Right renal pelvis (tissue), 4 donors: ENCODE measurements around the gene LYPD3. TPM values are rescaled to one million over a fixed set of nuclear protein-coding genes. Genes with fewer than 3 reads are reported as not detected.
"Not testable (repeated sequence)": the region's sequence is repeated elsewhere in the genome, so short reads cannot be mapped to it uniquely, and the experiment has no call there.

Source experiments
- DNase-seq, 4 donors: peaks; one replicate each; pipeline ENCODE4 v3.0.0-alpha.2; 2013; ENCODE audit warnings: low read depth in 4 of 4, low spot score in 3 of 4, missing footprints in 1 of 4
- polyA plus RNA-seq, 4 donors: library from polyadenylated mRNA; unstranded; fragments of 120-200 nt; gene quantifications; one replicate each; pipeline ENCODE4 v1.2.1, GENCODE V29; 2013; ENCODE audit not compliant: insufficient read length in 4 of 4

Gene LYPD3
- polyA plus RNA-seq, result 1 to 10 TPM; 1.6 to 5.5 (median 2.5) TPM

GRCh38 chr19:43465468-43466120, at the start of gene LYPD3:
LYPD3 (minus strand) TSS chr19:43465608; CDS start chr19:43465571, 37 bp downstream.
- DNase-seq, result no peak

DNA sequence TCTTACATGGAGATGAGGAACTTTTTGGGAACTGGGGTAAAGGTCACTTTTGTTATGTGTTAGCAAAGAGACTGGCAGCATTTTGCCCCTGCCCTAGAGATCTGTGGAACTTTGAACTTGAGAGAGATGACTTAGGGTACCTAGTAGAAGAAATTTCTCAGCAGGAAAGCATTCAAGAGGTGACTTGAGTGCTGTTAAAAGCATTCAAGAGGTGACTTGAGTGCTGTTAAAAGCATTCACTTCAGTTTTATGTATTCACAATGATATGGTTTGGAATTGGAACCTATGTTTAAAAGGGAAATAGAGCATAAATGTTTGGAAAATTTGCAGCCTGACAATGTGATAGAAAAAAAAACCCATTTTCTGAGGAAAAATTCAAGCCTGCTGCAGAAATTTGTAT, 47.0 kb upstream of the LYPD3 start:
- DNase-seq, result not testable (repeated sequence)

GRCh38 chr19:43511324-43511723, 45.9 kb upstream of the LYPD3 start:
- no peak for DNase-seq

DNA sequence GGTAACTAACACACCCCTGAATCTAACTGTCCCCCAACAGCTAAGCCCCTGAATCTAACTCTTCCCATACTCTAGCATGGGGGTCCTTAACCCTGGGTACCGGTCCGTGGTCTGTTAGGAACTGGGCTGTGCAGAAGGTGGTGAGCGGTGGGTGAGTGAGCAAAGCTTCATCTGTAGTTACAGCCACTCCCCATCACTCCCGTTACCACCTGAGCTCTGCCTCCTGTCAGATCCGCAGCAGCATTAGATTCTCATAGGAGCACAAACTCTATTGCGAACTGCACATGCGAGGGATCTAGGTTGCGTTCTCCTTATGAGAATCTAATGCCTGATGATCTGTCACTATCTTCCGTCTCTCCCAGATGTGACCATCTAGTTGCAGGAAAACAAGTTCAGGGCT, 45.3 kb upstream of the LYPD3 start:
- DNase-seq, result no peak

DNA sequence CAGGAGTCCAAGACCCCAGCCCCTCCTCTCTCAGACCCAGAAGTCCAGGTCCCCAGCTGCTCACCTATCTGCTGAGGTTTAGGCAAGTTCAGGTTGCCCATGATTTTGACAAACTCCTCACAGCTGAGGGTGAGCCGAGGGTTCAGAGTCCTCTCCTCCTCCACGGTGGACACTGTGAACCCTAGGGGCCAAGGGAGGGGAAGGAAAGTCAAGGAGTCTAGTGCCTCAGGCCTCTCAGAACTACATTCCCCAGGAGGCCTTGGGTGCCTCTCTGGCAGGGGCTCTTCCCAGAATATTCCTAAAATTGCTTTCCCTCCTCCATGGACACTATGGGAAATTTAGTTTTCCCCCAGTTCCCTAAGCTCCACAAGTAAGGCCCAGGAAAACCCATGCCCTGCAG, 42.5 kb upstream of the LYPD3 start:
- no peak for DNase-seq

DNA sequence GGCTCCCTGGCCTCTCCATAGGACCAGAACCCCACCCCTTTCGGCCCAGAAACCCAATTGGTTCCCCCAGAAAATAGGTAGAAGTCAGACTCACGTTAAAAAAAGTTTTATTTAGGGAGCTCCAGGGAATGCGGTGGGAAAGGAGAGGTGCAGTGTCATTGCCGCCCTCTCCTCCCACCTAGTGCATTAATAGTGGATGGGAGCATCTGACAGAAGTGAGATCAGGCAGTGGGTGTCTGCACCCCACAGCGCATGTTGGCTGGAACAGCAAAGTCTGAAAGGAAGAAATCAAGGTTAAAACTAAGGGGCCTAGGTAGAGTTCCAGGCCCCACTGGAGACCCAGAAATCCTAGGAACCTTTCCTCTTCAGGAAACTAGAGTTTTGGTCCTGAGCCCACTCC, 41.2 kb upstream of the LYPD3 start:
- DNase-seq, result no peak

GRCh38 chr19:43505941-43506340, 40.5 kb upstream of the LYPD3 start:
- no peak for DNase-seq

- DNase-seq, result no peak
These were observed 39.7 kb upstream of the LYPD3 start for GRCh38 chr19:43505186-43505456.

GRCh38 chr19:43504426-43505185, 39.2 kb upstream of the LYPD3 start, which contains the start of gene PHLDB3:
PHLDB3 (minus strand) TSS chr19:43504746; CDS start chr19:43504118, 628 bp downstream.
- no peak for DNase-seq

DNA sequence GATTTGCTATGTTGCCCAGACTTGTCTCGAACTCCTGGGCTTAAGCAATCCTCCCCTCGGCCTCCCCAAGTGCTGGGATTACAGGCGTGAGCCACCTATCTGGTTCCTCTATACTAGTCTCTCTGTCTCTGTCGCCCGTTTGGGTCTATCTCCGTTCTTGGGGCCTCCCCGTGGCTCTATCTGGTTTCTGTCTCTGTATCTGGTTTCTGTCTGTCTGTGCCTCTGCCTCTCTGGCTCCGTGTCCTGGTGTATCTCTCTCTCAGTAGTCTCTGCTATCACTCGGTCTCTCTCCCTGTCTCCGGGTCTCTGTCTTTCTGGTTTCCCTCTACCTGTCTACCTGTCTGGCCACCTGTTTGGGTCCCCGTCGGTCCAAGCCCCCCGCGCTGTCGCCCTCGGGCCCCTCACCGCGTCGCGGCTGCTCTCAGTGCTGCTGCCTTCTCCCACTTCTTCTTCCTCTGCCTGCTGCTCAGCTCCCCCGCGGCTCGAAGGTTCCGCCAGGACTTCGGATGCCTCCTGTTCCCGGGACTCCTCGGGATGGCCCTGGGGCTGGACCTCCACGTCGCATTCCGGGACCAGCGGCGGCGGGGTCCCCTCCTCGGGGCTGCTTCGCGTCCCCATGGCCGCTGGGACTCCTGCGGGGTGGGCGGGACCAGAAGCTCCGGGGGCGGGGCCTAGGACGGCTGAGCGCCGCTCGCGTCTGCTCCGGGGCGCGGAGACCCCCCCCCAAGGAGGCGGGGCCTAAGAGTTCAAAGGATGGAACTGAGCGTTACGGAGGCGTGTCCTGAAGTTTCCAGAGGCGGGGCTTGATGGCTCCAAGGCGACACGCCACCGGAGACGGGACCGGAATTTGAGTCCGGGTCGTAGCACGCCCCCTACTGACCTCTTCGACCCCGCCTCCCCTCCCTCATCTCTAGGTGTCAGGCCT, 38.4 kb upstream of the LYPD3 start:
- DNase-seq, result peak; percentile 88 to 92 (median 89)

DNA sequence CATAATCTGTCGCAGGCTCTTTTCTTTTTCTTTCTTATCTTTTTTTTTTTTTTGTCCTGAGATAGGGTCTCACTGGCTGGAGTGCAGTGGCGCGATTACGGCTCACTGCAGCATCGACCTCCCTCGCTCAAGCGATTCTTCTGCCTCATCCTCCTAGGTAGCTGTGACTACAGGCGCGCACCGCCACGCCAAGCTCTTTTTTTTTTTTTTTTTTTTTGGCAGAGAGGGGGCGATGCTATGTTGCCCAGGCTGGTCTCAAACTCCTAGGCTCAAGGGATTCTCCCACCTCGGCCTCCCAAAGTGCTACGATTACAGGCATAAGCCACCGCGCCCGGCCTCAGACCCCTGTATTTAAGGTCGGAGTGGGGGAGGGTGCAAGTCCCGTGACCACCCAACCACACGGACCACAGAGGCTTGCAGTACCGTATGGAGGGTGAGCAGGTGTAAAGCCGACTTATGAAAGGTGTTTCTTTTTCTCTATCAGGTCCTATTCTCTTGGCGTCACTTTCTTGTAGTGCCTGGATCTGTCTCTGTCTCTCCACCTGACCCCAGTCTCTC, 37.1 kb upstream of the LYPD3 start:
- DNase-seq, result no peak

DNA sequence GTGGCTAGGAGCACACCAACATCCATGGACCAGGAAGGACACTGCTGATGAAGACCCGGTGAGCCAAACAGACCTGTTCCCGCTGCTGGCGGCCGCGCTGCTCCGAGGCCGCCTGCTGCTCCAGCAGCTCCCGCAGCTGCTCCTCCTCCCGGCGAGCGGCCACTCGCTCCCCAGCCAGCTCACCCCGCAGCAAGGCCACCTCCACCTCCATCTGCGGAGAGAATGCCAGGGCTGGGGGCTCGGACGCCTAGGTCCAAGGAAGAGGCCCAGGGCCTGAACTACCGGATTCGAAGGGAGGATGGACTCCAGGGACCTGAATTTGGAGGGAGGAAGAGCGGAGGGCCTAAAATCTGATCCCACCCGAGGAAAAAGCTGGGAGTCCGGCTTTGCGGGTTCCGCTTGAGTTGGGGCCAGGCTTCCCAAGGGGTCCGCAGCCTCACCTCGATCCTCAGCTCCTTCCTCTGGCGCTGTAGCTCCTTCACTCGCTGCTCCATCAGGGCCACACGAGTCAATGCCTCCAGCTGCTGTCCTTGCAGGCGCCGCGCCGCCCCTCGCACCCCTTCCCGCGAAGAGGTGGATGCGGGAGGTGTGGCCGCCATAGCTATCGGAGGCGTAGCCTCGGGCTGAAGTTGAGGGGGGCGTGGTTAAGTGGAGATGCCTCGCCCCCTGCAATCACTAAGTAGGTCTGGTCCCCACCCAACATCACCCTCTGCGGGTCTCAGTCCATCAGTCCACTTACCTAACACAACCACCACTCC, 36.4 kb upstream of the LYPD3 start:
- DNase-seq, result no peak

- DNase-seq, result no peak
These were observed 33.6 kb upstream of the LYPD3 start for GRCh38 chr19:43499042-43499441.

GRCh38 chr19:43498233-43498842, 32.9 kb upstream of the LYPD3 start:
- DNase-seq, result no peak

GRCh38 chr19:43496960-43497359, 31.6 kb upstream of the LYPD3 start:
- DNase-seq, result no peak

GRCh38 chr19:43495082-43495481, 29.7 kb upstream of the LYPD3 start:
- no peak for DNase-seq

- DNase-seq, result no peak
These were observed 25.4 kb upstream of the LYPD3 start for GRCh38 chr19:43490759-43491158.

GRCh38 chr19:43489979-43490599, 24.7 kb upstream of the LYPD3 start:
- DNase-seq, result no peak

DNA sequence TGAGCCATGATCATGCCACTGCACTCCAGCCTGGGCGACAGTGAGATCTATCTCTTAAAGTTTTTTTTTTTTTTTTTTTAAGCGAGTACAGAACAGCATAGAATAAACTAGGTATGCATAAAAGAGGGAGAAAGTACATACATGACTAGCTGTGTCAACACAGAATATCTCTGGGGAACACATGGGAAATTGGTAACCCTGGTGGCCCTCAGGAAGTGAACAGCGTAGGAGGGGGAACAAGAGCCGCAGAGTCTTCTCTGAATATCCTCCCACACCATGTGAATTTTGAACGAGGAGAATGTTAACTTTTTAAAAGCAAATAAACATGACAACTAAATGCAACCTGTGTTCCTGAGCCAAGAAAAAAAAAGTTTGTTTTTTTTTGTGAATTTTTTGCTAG, 23.9 kb upstream of the LYPD3 start:
- DNase-seq, result no peak
